GM18505 (cell line): ENCODE measurements around the gene IL17RB.

Experiments used
- ATAC-seq: cut with Tn5 transposase; IDR thresholded peaks from one replicate; pipeline ENCODE4 v1.9.1; 2021; ENCODE audit not compliant: unreplicated experiment
- POLR2A ChIP-seq: IDR thresholded peaks from 4 replicates; pipeline ENCODE4 v1.6.1; 2011; ENCODE audit warnings: borderline replicate concordance; ENCODE audit not compliant: insufficient read depth, insufficient read length; ENCODE audit errors: extremely low read depth

The IL17RB gene

DNA sequence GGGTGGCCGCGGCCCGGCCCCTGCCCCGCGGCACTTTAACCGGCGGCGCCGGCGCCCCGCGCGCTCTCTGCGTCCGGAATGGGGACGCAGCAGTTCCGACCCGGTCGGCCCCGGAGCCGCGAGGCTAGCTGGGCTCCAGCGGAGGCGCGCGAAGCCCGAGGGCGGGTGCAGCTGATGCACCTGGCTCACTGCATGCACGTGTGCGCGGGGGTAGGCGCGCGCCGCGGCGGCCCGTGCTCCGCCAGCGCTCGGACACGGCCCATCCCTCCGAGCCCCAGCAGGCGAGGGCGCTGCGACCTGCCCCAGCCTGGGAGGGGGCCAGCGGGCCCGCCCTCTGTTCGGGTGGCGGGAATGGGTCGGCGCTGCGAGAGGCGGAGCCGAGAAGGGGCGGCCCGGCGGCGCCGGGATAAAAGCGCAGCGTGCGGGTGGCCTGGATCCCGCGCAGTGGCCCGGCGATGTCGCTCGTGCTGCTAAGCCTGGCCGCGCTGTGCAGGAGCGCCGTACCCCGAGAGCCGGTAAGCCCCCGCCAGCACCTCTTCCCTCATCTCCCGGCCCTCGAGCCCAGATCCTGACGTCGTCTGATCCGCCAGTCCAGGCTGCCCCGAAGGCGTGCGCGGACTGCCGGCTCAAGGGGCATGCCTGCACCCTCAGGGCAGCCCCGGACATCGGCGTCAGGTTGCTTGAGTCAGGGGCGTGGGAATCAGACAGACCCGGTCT, at the start of gene IL17RB, which contains the start of gene CHDH:
IL17RB (plus strand) TSS at position 435 of the 717 bp plus-strand sequence; CDS start at position 456, 21 bp downstream.
CHDH (minus strand) TSS at position 286 of the 717 bp plus-strand sequence. CDS start 22,411 bp downstream, outside the sequence.
- ATAC-seq = peak; percentile 54
- TF ChIP-seq POLR2A = no peak

- ATAC-seq = no peak
- TF ChIP-seq POLR2A = no peak
Observed at GRCh38 chr3:53798144-53798543, 48.2 kb upstream of the IL17RB start.

GRCh38 chr3:53799338-53799865, 47.0 kb upstream of the IL17RB start:
- no peak for ATAC-seq
- no peak for TF ChIP-seq POLR2A

- ATAC-seq = no peak
- TF ChIP-seq POLR2A = no peak
Observed at GRCh38 chr3:53800041-53800906, 46.1 kb upstream of the IL17RB start.

- ATAC-seq = no peak
- no peak for TF ChIP-seq POLR2A
Observed at GRCh38 chr3:53801319-53801718, 45.0 kb upstream of the IL17RB start.

GRCh38 chr3:53802256-53802880, 44.0 kb upstream of the IL17RB start:
- ATAC-seq = no peak
- TF ChIP-seq POLR2A = no peak

DNA sequence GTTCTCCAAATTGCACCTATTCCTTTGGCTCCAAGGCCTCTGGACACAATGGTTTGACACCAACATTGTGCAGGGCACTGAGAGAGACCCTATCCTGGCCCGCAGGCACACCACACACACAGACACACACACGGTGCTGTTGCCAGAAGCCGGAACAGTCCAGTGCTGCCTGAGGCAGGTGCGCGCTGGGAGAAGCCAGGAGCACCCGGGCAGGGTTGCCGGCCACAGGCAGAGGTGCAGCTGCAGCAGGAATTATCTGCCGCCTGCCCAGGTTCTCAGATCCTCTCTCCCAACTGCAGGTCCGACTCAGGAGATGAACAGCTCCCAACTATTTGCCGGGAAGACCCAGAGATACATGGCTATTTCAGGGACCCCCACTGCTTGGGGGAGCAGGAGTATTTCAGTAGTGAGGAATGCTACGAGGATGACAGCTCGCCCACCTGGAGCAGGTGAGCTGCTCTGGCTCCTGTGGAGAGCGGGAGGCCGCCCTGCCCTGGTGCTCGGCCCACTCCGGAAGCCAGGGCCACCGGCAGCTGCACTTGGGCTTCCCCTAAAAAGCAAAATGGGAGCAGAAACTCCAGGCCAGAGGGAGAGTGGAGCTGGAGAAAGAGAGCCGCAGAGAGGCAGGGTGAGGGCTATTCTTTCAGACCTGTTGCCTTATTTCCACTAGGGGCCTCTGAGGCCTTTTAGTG, 43.1 kb upstream of the IL17RB start:
- TF ChIP-seq POLR2A = no peak
- no peak for ATAC-seq

DNA sequence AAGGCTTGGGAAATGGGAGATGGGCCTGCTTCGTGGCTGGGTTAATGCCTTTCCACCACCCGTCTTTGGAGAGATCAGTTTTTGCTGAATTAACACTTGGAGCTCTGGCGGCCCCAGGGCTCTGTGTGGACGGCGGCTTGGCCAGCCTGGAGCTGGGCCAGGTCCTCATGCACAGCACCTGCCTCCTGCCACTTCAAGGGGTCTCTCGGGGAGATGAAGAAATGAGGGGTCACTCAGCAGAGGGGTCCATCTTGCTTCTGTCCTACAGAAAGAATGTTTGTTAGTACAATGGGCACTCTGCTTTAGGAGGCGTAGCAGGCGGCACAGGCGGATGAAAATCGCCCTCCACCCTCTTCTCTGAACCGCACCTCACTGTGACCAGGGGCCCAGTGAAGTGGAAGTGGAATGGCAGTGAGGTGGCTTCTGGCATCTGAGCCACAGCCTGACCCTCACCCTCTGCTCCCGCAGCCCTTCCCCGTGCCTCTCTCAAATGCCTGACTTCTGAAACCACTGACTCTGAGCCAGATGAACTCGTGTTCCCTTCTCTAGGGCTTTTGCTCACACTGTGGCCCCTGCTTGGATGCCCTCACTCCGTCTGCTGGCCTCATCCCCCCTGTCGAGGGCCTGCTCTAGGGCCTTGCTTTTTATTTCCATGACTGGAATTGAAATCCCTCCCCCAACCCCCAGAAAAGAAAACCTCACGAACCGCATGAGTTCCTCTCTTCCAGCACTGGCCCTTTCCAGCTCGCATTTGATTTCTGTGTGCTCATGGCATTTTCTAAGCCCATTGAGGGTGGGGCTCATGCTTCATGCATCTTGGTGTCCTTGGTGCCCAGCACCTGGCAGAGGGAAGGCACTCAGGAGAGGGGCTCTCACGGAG, 42.3 kb upstream of the IL17RB start:
- no peak for ATAC-seq
- no peak for TF ChIP-seq POLR2A

- ATAC-seq = peak; percentile 75
- TF ChIP-seq POLR2A = no peak
Observed at GRCh38 chr3:53804697-53805462, 41.5 kb upstream of the IL17RB start.

DNA sequence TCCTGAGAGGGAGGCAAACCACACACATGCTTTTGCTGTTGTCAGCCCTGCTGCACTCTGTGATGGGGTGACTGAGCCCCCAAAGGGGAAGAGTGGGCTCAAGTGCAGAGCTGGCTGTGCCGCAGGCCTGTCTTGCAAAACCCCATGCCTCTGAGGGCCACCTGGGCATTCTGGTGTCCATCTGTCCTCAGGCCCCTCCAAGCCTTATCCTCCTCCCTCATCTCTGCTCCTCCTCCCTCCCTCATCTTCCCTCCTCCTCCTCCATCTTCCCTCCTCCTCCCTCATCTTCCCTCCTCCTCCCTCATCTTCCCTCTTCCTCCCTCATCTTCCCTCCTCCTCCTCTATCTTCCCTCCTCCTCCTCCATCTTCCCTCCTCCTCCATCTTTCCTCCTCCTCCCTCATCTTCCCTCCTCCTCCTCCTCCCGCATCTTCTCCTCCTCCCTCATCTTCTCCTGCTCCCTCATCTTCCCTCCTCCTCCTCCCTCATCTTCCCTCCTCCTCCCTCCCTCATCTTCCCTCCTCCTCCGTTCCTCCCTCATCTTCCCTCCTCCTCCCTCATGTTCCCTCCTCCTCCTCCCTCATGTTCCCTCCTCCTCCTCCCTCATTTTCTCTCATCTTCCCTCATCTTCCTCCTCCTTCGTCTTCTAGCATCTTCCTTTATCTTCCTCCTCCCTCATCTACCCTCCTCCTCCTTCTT, 40.8 kb upstream of the IL17RB start:
- no peak for TF ChIP-seq POLR2A
- ATAC-seq = no peak
